Lower lobe of right lung (tissue), 2 donors: ENCODE results near the gene NOC3L. TPM values are rescaled to one million over a fixed set of nuclear protein-coding genes. Genes with fewer than 3 reads are reported as not detected.

Experiments
- ATAC-seq, 2 donors: fragments of 200-7000 bp; cut with Tn5 transposase; one replicate each; pipeline ENCODE4 v1.9.1; 2020 to 2022; ENCODE audit warnings: mild to moderate bottlenecking in 2 of 2, moderate library complexity in 2 of 2
- DNase-seq: peaks from one replicate; pipeline ENCODE4 v3.0.0-alpha.2; 2020
- H3K27ac ChIP-seq: fragments of 200-600 bp; one replicate; pipeline ENCODE4 v1.8.0; 2022
- H3K27me3 ChIP-seq: fragments of 200-600 bp; one replicate; pipeline ENCODE4 v1.8.0; 2022; ENCODE audit warnings: low read depth
- H3K36me3 ChIP-seq: fragments of 200-600 bp; one replicate; pipeline ENCODE4 v1.8.0; 2022; ENCODE audit warnings: mild to moderate bottlenecking
- H3K4me1 ChIP-seq: fragments of 200-600 bp; one replicate; pipeline ENCODE4 v1.8.0; 2022
- H3K4me3 ChIP-seq: fragments of 200-600 bp; one replicate; pipeline ENCODE4 v1.8.0; 2022; ENCODE audit warnings: mild to moderate bottlenecking
- H3K9me3 ChIP-seq: fragments of 200-600 bp; one replicate; pipeline ENCODE4 v1.8.0; 2022
- CTCF ChIP-seq: fragments of 200-600 bp; IDR thresholded peaks from one replicate; pipeline ENCODE4 v1.8.0; 2022; ENCODE audit warnings: antibody characterized with exemption, mild to moderate bottlenecking
- intact Hi-C: fragments of 100-400 bp; cut with DNase I; formaldehyde crosslinking; loops from one replicate; pipeline ENCODE4 v1.11.0; 2022
- total RNA-seq: library from RNA; stranded (reverse); fragmentation: NEBNext Ultra II Directional; extraction: Animal tissue kit (Norgen Biotek cat#: 25700); gene quantifications from one replicate; pipeline ENCODE4 v1.2.1, GENCODE V29; 2021
- donor health status: DM: no; HTN: yes; CAD: no; lungs with severe emphysema.

The NOC3L gene
- total RNA-seq, 1 donor from 2014 or later, result 13.9 TPM

GRCh38 chr10:94370501-94370900 is 7.8 kb upstream of the NOC3L start:
- H3K27me3 ChIP-seq, result peaks cover 11% of the 10 kb centered on the region
- intact Hi-C loops, result no loop called here
- H3K4me3 ChIP-seq, result no peak overlapping the region
- DNase-seq (no peak), ATAC-seq (no peak)
- H3K36me3 ChIP-seq, result no peaks in the 10 kb centered on the region
- TF ChIP-seq CTCF, result no peak
- no peaks in the 10 kb centered on the region for H3K9me3 ChIP-seq
- H3K4me1 ChIP-seq, result no peaks in the 10 kb centered on the region
- H3K27ac ChIP-seq, result no peak overlapping the region

- peaks cover 13% of the 10 kb centered on the region for H3K4me1 ChIP-seq
- no peak overlapping the region for H3K27ac ChIP-seq
- H3K4me3 ChIP-seq, result no peak overlapping the region
- peaks cover under 1% of the 10 kb centered on the region for H3K27me3 ChIP-seq
- ATAC-seq (no peak), DNase-seq (no peak)
- no peaks in the 10 kb centered on the region for H3K36me3 ChIP-seq
- no peak for TF ChIP-seq CTCF
- intact Hi-C loops, result no loop called here
- no peaks in the 10 kb centered on the region for H3K9me3 ChIP-seq
These were observed 3.6 kb upstream of the NOC3L start for GRCh38 chr10:94366382-94366781.

- Histone ChIP-seq H3K27me3 (no peaks in the 10 kb centered on the region), H3K4me3 (no peak overlapping the region), H3K9me3 (no peaks in the 10 kb centered on the region), H3K4me1 (peaks cover 17% of the 10 kb centered on the region), H3K36me3 (no peaks in the 10 kb centered on the region), H3K27ac (no peak overlapping the region)
- intact Hi-C loops, result no loop called here
- no peak for ATAC-seq
- no peak for DNase-seq
- TF ChIP-seq CTCF, result no peak
These were observed 1.7 kb upstream of the NOC3L start for GRCh38 chr10:94364482-94364881.

GRCh38 chr10:94363251-94363565 is 469 bp upstream of the NOC3L start:
- Histone ChIP-seq H3K4me1 (peaks cover 17% of the 10 kb centered on the region), H3K27me3 (no peaks in the 10 kb centered on the region), H3K36me3 (no peaks in the 10 kb centered on the region), H3K27ac (peak overlapping the region; percentile 72), H3K9me3 (no peaks in the 10 kb centered on the region), H3K4me3 (peak overlapping the region; percentile 69)
- DNase-seq (no peak), ATAC-seq (peak in 1 of 2 donors; percentile 25)
- intact Hi-C loops, result no loop called here
- TF ChIP-seq CTCF, result peak; percentile 23

GRCh38 chr10:94361171-94361794 is 1.5 kb downstream of the NOC3L start:
- intact Hi-C loops, result no loop called here
- H3K27ac ChIP-seq, result no peak overlapping the region

More at GRCh38 chr10:94361171-94361794, 1.5 kb downstream of the NOC3L start:
- peaks cover 17% of the 10 kb centered on the region for H3K4me1 ChIP-seq
- H3K27me3 ChIP-seq, result no peaks in the 10 kb centered on the region
- H3K4me3 ChIP-seq, result no peak overlapping the region
- no peak for TF ChIP-seq CTCF
- peak in 1 of 2 donors; percentile 32 for ATAC-seq
- peaks cover 15% of the 10 kb centered on the region for H3K36me3 ChIP-seq
- DNase-seq, result no peak
- H3K9me3 ChIP-seq, result no peaks in the 10 kb centered on the region
